Hepatocyte (in vitro differentiated cells): Measurements from ENCODE around the gene PCDHA11. TPM values are rescaled to one million over a fixed set of nuclear protein-coding genes. Genes with fewer than 3 reads are reported as not detected.

Source experiments
- DNase-seq: peaks from one replicate; pipeline ENCODE4 v3.0.0-alpha.2; 2016; ENCODE audit warnings: low spot score
- H2AFZ ChIP-seq: fragments of 200-600 bp; sonication (generic); 2 replicates; pipeline ENCODE4 v1.6.0; 2016; ENCODE audit warnings: antibody characterized with exemption, mild to moderate bottlenecking
- H3K27ac ChIP-seq: fragments of 200-600 bp; sonication (generic); 2 replicates; pipeline ENCODE4 v1.5.1; 2016; ENCODE audit warnings: mild to moderate bottlenecking
- H3K27me3 ChIP-seq: fragments of 200-600 bp; sonication (generic); 2 replicates; pipeline ENCODE4 v1.6.1; 2016
- H3K36me3 ChIP-seq: fragments of 200-600 bp; sonication (generic); replicated peaks from 2 replicates; pipeline ENCODE4 v1.5.1; 2016; ENCODE audit warnings: low read depth; ENCODE audit not compliant: insufficient read depth
- H3K4me1 ChIP-seq: fragments of 200-600 bp; sonication (generic); 2 replicates; pipeline ENCODE4 v1.5.1; 2016; ENCODE audit warnings: mild to moderate bottlenecking, moderate library complexity; ENCODE audit not compliant: insufficient read depth
- H3K4me2 ChIP-seq: fragments of 200-600 bp; sonication (generic); 2 replicates; pipeline ENCODE4 v1.6.0; 2016
- H3K4me3 ChIP-seq: fragments of 200-600 bp; sonication (generic); 2 replicates; pipeline ENCODE4 v1.5.1; 2016; ENCODE audit warnings: mild to moderate bottlenecking
- H3K79me2 ChIP-seq: fragments of 200-600 bp; sonication (generic); 2 replicates; pipeline ENCODE4 v1.6.0; 2017; ENCODE audit warnings: mild to moderate bottlenecking
- H3K9me2 ChIP-seq: fragments of 200-600 bp; sonication (generic); replicated peaks from 2 replicates; pipeline ENCODE4 v1.6.0; 2017; ENCODE audit warnings: mild to moderate bottlenecking; ENCODE audit not compliant: insufficient read depth
- H3K9me3 ChIP-seq: fragments of 200-600 bp; sonication (generic); 2 replicates; pipeline ENCODE4 v1.5.1; 2016; ENCODE audit warnings: low read depth, mild to moderate bottlenecking
- H4K20me1 ChIP-seq: fragments of 200-600 bp; sonication (generic); 2 replicates; pipeline ENCODE4 v1.6.0; 2016; ENCODE audit warnings: mild to moderate bottlenecking; ENCODE audit not compliant: insufficient read depth, poor library complexity, severe bottlenecking
- EZH2 ChIP-seq: fragments of 200-600 bp; sonication (generic); IDR thresholded peaks from 2 replicates; pipeline ENCODE4 v1.6.1; 2016; ENCODE audit warnings: antibody characterized with exemption, mild to moderate bottlenecking, borderline replicate concordance
- EZH2phosphoT487 ChIP-seq: fragments of 200-600 bp; sonication (generic); IDR thresholded peaks from one replicate; pipeline ENCODE4 v1.6.1; 2018; ENCODE audit warnings: antibody characterized with exemption, mild to moderate bottlenecking, low read depth, moderate library complexity; ENCODE audit not compliant: unreplicated experiment, severe bottlenecking
- WGBS: methylation state at CpG from one replicate; pipeline ENCODE4 v1.1.6; 2016; ENCODE audit warnings: low lambda C conversion rate; ENCODE audit errors: missing lambda C conversion rate; 5-methylcytosine and 5-hydroxymethylcytosine counted together
- polyA plus RNA-seq: library from polyadenylated mRNA; unstranded; fragments of >200 nt; fragmentation: Nextera tagmentation; extraction: Ambion mirVana; gene quantifications from 2 replicates; pipeline ENCODE4 v1.2.1, GENCODE V29; 2016
- total RNA-seq: library from RNA; depleted of rRNA; stranded (reverse); fragments of >200 nt; gene quantifications from 2 replicates; pipeline ENCODE4 v1.2.3, GENCODE V29; 2014
- TF ChIP-seq, protein P1 (sequence below): fragments of 200-600 bp; sonication (generic); IDR thresholded peaks from 2 replicates; pipeline ENCODE4 v1.5.1; 2016; ENCODE audit warnings: antibody characterized with exemption, mild to moderate bottlenecking; ENCODE audit not compliant: poor library complexity

PCDHA11 gene
- total and polyA plus RNA-seq, 2 experiments from 2014 or later, result 2.5 to 4.5 TPM

DNA sequence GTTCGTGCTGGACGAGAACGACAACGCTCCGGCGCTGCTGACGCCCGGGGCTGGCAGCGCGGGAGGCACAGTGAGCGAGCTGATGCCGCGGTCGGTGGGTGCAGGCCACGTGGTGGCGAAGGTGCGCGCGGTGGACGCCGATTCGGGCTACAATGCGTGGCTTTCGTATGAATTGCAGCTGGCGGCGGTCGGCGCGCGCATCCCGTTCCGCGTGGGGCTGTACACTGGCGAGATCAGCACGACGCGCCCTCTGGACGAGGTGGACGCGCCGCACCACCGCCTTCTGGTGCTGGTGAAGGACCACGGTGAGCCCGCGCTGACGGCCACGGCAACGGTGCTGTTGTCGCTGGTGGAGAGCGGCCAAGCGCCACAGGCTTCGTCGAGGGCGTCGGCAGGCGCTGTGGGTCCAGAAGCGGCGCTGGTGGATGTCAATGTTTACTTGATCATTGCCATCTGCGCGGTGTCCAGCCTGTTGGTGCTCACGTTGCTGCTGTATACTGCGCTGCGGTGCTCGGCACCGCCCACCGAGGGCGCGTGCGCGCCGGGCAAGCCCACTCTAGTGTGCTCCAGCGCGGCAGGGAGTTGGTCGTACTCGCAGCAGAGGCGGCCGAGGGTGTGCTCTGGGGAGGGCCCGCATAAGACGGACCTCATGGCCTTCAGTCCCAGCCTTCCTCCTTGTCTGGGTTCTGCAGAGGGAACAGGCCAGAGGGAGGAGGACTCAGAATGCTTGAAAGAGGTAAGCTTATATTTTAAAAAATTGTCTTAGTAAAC is 15.4 kb downstream of the PCDHA11 start:
- H3K4me2 ChIP-seq, result no peak overlapping the region
- H3K27ac ChIP-seq, result no peak overlapping the region
- TF ChIP-seq, protein P1, sequence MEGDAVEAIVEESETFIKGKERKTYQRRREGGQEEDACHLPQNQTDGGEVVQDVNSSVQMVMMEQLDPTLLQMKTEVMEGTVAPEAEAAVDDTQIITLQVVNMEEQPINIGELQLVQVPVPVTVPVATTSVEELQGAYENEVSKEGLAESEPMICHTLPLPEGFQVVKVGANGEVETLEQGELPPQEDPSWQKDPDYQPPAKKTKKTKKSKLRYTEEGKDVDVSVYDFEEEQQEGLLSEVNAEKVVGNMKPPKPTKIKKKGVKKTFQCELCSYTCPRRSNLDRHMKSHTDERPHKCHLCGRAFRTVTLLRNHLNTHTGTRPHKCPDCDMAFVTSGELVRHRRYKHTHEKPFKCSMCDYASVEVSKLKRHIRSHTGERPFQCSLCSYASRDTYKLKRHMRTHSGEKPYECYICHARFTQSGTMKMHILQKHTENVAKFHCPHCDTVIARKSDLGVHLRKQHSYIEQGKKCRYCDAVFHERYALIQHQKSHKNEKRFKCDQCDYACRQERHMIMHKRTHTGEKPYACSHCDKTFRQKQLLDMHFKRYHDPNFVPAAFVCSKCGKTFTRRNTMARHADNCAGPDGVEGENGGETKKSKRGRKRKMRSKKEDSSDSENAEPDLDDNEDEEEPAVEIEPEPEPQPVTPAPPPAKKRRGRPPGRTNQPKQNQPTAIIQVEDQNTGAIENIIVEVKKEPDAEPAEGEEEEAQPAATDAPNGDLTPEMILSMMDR, result no peak
- TF ChIP-seq EZH2phosphoT487, result no peak
- no peak for TF ChIP-seq EZH2
- no peaks in the 10 kb centered on the region for H3K4me1 ChIP-seq
- H3K36me3 ChIP-seq, result no peaks in the 10 kb centered on the region
- H3K9me3 ChIP-seq, result peaks cover 6% of the 10 kb centered on the region
- peaks cover 10% of the 10 kb centered on the region for H3K79me2 ChIP-seq
- no peak overlapping the region for H2AFZ ChIP-seq
- WGBS, result 100% methylated on average over 61 of the region's 79 CpGs
- no peak overlapping the region for H3K4me3 ChIP-seq
- H3K9me2 ChIP-seq, result no peaks in the 10 kb centered on the region
- H4K20me1 ChIP-seq, result no peaks in the 10 kb centered on the region
- DNase-seq, result no peak
- H3K27me3 ChIP-seq, result no peaks in the 10 kb centered on the region

GRCh38 chr5:140916325-140916724 is 47.6 kb downstream of the PCDHA11 start:
- Histone ChIP-seq H4K20me1 (peaks cover 4% of the 10 kb centered on the region), H3K27ac (no peak overlapping the region), H2AFZ (no peak overlapping the region), H3K9me3 (no peaks in the 10 kb centered on the region), H3K4me2 (no peak overlapping the region), H3K36me3 (no peaks in the 10 kb centered on the region), H3K9me2 (no peaks in the 10 kb centered on the region), H3K79me2 (peaks cover 8% of the 10 kb centered on the region), H3K4me3 (no peak overlapping the region), H3K4me1 (no peaks in the 10 kb centered on the region), H3K27me3 (no peaks in the 10 kb centered on the region)
- TF ChIP-seq, protein P1, result no peak
- TF ChIP-seq EZH2 (no peak), EZH2phosphoT487 (no peak)
- 100% methylated on average over 1 of the region's 1 CpG for WGBS
- DNase-seq, result no peak

Other genes starting within 250 kb of the PCDHA11 start
- 0.84 and 2.3 TPM in 2 replicates for gene CD14, start 235.8 kb upstream of the PCDHA11 start, total RNA-seq
- gene CD14, start 235.8 kb upstream of the PCDHA11 start, polyA plus RNA-seq, result 0.45 and 1.9 TPM in 2 replicates
- gene TMCO6, start 229.5 kb upstream of the PCDHA11 start, total RNA-seq, result 10.0 and 25.8 TPM in 2 replicates
- gene TMCO6, start 229.5 kb upstream of the PCDHA11 start, polyA plus RNA-seq, result 9.3 and 13.1 TPM in 2 replicates
- gene NDUFA2, start 221.3 kb upstream of the PCDHA11 start, total RNA-seq, result 82.7 and 82.9 TPM in 2 replicates
- 161 and 182 TPM in 2 replicates for gene NDUFA2, start 221.3 kb upstream of the PCDHA11 start, polyA plus RNA-seq
- 68.7 and 72.2 TPM in 2 replicates for gene IK, start 221.1 kb upstream of the PCDHA11 start, total RNA-seq
- 75.0 and 83.2 TPM in 2 replicates for gene IK, start 221.1 kb upstream of the PCDHA11 start, polyA plus RNA-seq
- 21.2 and 21.4 TPM in 2 replicates for gene WDR55, start 204.1 kb upstream of the PCDHA11 start, total RNA-seq
- 23.0 and 25.6 TPM in 2 replicates for gene WDR55, start 204.1 kb upstream of the PCDHA11 start, polyA plus RNA-seq
- gene DND1, start 195.4 kb upstream of the PCDHA11 start, total RNA-seq, result 0.36 and 1.3 TPM in 2 replicates
- 0.52 and 0.85 TPM in 2 replicates for gene DND1, start 195.4 kb upstream of the PCDHA11 start, polyA plus RNA-seq
- gene HARS1, start 177.6 kb upstream of the PCDHA11 start, total RNA-seq, result 40.0 and 41.1 TPM in 2 replicates
- gene HARS1, start 177.6 kb upstream of the PCDHA11 start, polyA plus RNA-seq, result 56.6 and 58.8 TPM in 2 replicates
- 22.8 and 26.9 TPM in 2 replicates for gene HARS2, start 177.5 kb upstream of the PCDHA11 start, total RNA-seq
- gene HARS2, start 177.5 kb upstream of the PCDHA11 start, polyA plus RNA-seq, result 28.6 and 32.3 TPM in 2 replicates
- gene ZMAT2, start 168.5 kb upstream of the PCDHA11 start, total RNA-seq, result 37.7 and 40.9 TPM in 2 replicates
- gene ZMAT2, start 168.5 kb upstream of the PCDHA11 start, polyA plus RNA-seq, result 29.5 and 47.6 TPM in 2 replicates
- gene PCDHA1, start 82.8 kb upstream of the PCDHA11 start, total RNA-seq, result 0.04 TPM in 1 of 2 replicates, not detected in the other
- gene PCDHA1, start 82.8 kb upstream of the PCDHA11 start, polyA plus RNA-seq, result not detected in 2 replicates
- 2.3 and 3.9 TPM in 2 replicates for gene PCDHA2, start 74.1 kb upstream of the PCDHA11 start, total RNA-seq
- 2.0 and 2.6 TPM in 2 replicates for gene PCDHA2, start 74.1 kb upstream of the PCDHA11 start, polyA plus RNA-seq
- gene PCDHA3, start 67.9 kb upstream of the PCDHA11 start, total RNA-seq, result 0.84 and 1.1 TPM in 2 replicates
- 0.12 and 0.49 TPM in 2 replicates for gene PCDHA3, start 67.9 kb upstream of the PCDHA11 start, polyA plus RNA-seq
- gene PCDHA4, start 61.9 kb upstream of the PCDHA11 start, total RNA-seq, result 25.2 and 30.0 TPM in 2 replicates
- gene PCDHA4, start 61.9 kb upstream of the PCDHA11 start, polyA plus RNA-seq, result 9.1 and 12.3 TPM in 2 replicates
- gene PCDHA5, start 47.3 kb upstream of the PCDHA11 start, total RNA-seq, result 2.2 and 2.5 TPM in 2 replicates
- gene PCDHA5, start 47.3 kb upstream of the PCDHA11 start, polyA plus RNA-seq, result 0.15 and 0.45 TPM in 2 replicates
- 3.2 and 3.4 TPM in 2 replicates for gene PCDHA6, start 41.0 kb upstream of the PCDHA11 start, total RNA-seq
- gene PCDHA6, start 41.0 kb upstream of the PCDHA11 start, polyA plus RNA-seq, result 0.27 and 0.38 TPM in 2 replicates
- gene PCDHA7, start 34.7 kb upstream of the PCDHA11 start, total RNA-seq, result 1.7 and 3.3 TPM in 2 replicates
- 0.11 and 0.95 TPM in 2 replicates for gene PCDHA7, start 34.7 kb upstream of the PCDHA11 start, polyA plus RNA-seq
- 1.6 and 1.9 TPM in 2 replicates for gene PCDHA8, start 27.8 kb upstream of the PCDHA11 start, total RNA-seq
- gene PCDHA8, start 27.8 kb upstream of the PCDHA11 start, polyA plus RNA-seq, result 0.13 and 0.44 TPM in 2 replicates
- 1.5 and 2.5 TPM in 2 replicates for gene PCDHA9, start 20.6 kb upstream of the PCDHA11 start, total RNA-seq
- 0.57 and 0.90 TPM in 2 replicates for gene PCDHA9, start 20.6 kb upstream of the PCDHA11 start, polyA plus RNA-seq
- 9.7 and 13.8 TPM in 2 replicates for gene PCDHA10, start 13.1 kb upstream of the PCDHA11 start, total RNA-seq
- 7.4 and 7.7 TPM in 2 replicates for gene PCDHA10, start 13.1 kb upstream of the PCDHA11 start, polyA plus RNA-seq
- 18.7 TPM in 2 replicates for gene PCDHA12, start 6.4 kb downstream of the PCDHA11 start, total RNA-seq
- 7.2 and 7.8 TPM in 2 replicates for gene PCDHA12, start 6.4 kb downstream of the PCDHA11 start, polyA plus RNA-seq
- gene PCDHA13, start 13.2 kb downstream of the PCDHA11 start, total RNA-seq, result 4.1 and 4.3 TPM in 2 replicates
- gene PCDHA13, start 13.2 kb downstream of the PCDHA11 start, polyA plus RNA-seq, result 0.27 and 1.2 TPM in 2 replicates
- gene PCDHAC1, start 57.3 kb downstream of the PCDHA11 start, total RNA-seq, result 6.3 and 7.0 TPM in 2 replicates
- 0.41 and 1.3 TPM in 2 replicates for gene PCDHAC1, start 57.3 kb downstream of the PCDHA11 start, polyA plus RNA-seq
- 6.8 and 11.3 TPM in 2 replicates for gene PCDHAC2, start 97.5 kb downstream of the PCDHA11 start, total RNA-seq
- 5.4 and 6.4 TPM in 2 replicates for gene PCDHAC2, start 97.5 kb downstream of the PCDHA11 start, polyA plus RNA-seq
- 0.16 and 0.17 TPM in 2 replicates for gene PCDHB1, start 182.4 kb downstream of the PCDHA11 start, total RNA-seq
- gene PCDHB1, start 182.4 kb downstream of the PCDHA11 start, polyA plus RNA-seq, result not detected in 2 replicates
- 23.0 and 27.7 TPM in 2 replicates for gene PCDHB2, start 225.7 kb downstream of the PCDHA11 start, total RNA-seq
- 27.3 and 29.4 TPM in 2 replicates for gene PCDHB2, start 225.7 kb downstream of the PCDHA11 start, polyA plus RNA-seq
- gene PCDHB3, start 231.5 kb downstream of the PCDHA11 start, total RNA-seq, result 3.8 and 4.1 TPM in 2 replicates
- 0.76 and 1.5 TPM in 2 replicates for gene PCDHB3, start 231.5 kb downstream of the PCDHA11 start, polyA plus RNA-seq